Measurements from ENCODE around the gene TIGD2.

GRCh38 chr4:89164400-89164799 is 53.1 kb downstream of the TIGD2 start:
- TF ChIP-seq POLR2A (IDR thresholded peaks at IDR 0.05; ENCODE audit: low read depth), result no peak
- no peak for TF ChIP-seq CTCF (IDR thresholded peaks at IDR 0.05)

Data from esophagus muscularis mucosa (tissue), 3 donors.